ENCODE measurements around the gene LRRN4.

Gene LRRN4

DNA sequence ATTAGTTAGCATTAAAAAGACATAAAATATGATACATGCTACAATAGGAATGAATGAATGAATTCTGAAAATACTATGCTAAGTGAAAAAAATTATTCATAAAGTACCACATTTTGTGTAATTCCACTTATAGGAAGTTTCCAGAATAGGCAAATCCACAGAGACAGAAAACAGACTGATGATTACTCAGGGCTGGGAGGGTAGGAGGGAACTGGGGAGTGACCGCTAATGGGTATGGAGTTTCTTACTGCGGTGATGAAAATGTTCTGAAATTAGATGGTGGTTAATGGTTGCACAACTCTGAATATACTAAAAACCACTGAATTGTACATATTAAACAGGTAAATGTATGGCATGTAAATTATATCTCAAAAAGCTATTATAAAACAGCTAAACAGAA is 46.4 kb upstream of the LRRN4 start:
- Histone ChIP-seq H3K4me2 (ENCODE audit: low read depth, low read length, poor library complexity, severe bottlenecking) (no peak overlapping the region), H3K9me2 (replicated peaks; ENCODE audit: low read depth, low read length) (no peaks in the 10 kb centered on the region), H3K9ac (ENCODE audit: low read depth, low read length, poor library complexity, severe bottlenecking) (no peak overlapping the region), H3K4me3 (ENCODE audit: low read length, poor library complexity, severe bottlenecking) (no peak overlapping the region), H3K27me3 (ENCODE audit: insufficient read depth, low read length, poor library complexity, severe bottlenecking) (no peaks in the 10 kb centered on the region), H3K4me1 (ENCODE audit: insufficient read depth, low read length, poor library complexity, severe bottlenecking) (no peaks in the 10 kb centered on the region), H3K36me3 (ENCODE audit: insufficient read depth, low read length) (no peaks in the 10 kb centered on the region), H2AFZ (ENCODE audit: low read length) (no peak overlapping the region), H3K9me3 (ENCODE audit: insufficient read depth, low read depth, low read length) (no peaks in the 10 kb centered on the region), H4K20me1 (ENCODE audit: insufficient read depth, low read length, poor library complexity, severe bottlenecking) (no peaks in the 10 kb centered on the region), H3K79me2 (ENCODE audit: insufficient read depth, low read length) (no peaks in the 10 kb centered on the region), H3F3A (ENCODE audit: low read depth) (no peaks in the 10 kb centered on the region)
- no peak for TF ChIP-seq EZH2phosphoT487 (IDR thresholded peaks at IDR 0.05; ENCODE audit: borderline replicate concordance)
- TF ChIP-seq, protein P1, sequence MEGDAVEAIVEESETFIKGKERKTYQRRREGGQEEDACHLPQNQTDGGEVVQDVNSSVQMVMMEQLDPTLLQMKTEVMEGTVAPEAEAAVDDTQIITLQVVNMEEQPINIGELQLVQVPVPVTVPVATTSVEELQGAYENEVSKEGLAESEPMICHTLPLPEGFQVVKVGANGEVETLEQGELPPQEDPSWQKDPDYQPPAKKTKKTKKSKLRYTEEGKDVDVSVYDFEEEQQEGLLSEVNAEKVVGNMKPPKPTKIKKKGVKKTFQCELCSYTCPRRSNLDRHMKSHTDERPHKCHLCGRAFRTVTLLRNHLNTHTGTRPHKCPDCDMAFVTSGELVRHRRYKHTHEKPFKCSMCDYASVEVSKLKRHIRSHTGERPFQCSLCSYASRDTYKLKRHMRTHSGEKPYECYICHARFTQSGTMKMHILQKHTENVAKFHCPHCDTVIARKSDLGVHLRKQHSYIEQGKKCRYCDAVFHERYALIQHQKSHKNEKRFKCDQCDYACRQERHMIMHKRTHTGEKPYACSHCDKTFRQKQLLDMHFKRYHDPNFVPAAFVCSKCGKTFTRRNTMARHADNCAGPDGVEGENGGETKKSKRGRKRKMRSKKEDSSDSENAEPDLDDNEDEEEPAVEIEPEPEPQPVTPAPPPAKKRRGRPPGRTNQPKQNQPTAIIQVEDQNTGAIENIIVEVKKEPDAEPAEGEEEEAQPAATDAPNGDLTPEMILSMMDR (conservative IDR thresholded peaks at IDR 0.05; ENCODE audit: low read length), result no peak

- Histone ChIP-seq H4K20me1 (ENCODE audit: insufficient read depth, low read length, poor library complexity, severe bottlenecking) (no peaks in the 10 kb centered on the region), H3K9me2 (replicated peaks; ENCODE audit: low read depth, low read length) (no peaks in the 10 kb centered on the region), H3K4me3 (ENCODE audit: low read length, poor library complexity, severe bottlenecking) (no peak overlapping the region), H3K36me3 (ENCODE audit: insufficient read depth, low read length) (no peaks in the 10 kb centered on the region), H3K9ac (ENCODE audit: low read depth, low read length, poor library complexity, severe bottlenecking) (no peak overlapping the region), H3F3A (ENCODE audit: low read depth) (no peaks in the 10 kb centered on the region), H3K79me2 (ENCODE audit: insufficient read depth, low read length) (no peaks in the 10 kb centered on the region), H3K9me3 (ENCODE audit: insufficient read depth, low read depth, low read length) (no peaks in the 10 kb centered on the region), H2AFZ (ENCODE audit: low read length) (no peak overlapping the region), H3K4me2 (ENCODE audit: low read depth, low read length, poor library complexity, severe bottlenecking) (no peak overlapping the region), H3K4me1 (ENCODE audit: insufficient read depth, low read length, poor library complexity, severe bottlenecking) (no peaks in the 10 kb centered on the region), H3K27me3 (ENCODE audit: insufficient read depth, low read length, poor library complexity, severe bottlenecking) (no peaks in the 10 kb centered on the region)
- no peak for TF ChIP-seq EZH2phosphoT487 (IDR thresholded peaks at IDR 0.05; ENCODE audit: borderline replicate concordance)
- TF ChIP-seq, protein P1 (conservative IDR thresholded peaks at IDR 0.05; ENCODE audit: low read length), result no peak
Measured at GRCh38 chr20:6099819-6100218, 46.0 kb upstream of the LRRN4 start.

DNA sequence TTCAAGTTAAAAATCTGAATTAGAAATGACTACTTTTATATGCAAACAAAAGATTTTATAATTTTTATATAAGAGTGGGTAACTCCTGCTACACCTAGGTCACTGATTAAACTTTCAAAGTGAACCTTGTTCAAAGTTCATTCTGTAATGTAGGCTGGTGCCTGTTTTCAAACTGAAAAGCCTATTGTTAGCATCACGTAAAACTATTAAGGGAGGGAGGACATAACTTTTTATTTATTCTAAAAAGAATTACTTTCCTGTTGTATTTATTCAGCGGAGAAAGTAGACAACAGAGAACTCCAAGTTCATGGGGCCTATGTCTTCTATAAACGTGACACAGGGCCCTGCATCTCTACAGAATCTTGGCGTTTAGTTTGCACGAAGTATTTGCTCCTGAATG is 41.5 kb upstream of the LRRN4 start:
- Histone ChIP-seq H3K79me2 (ENCODE audit: insufficient read depth, low read length) (no peaks in the 10 kb centered on the region), H3K36me3 (ENCODE audit: insufficient read depth, low read length) (no peaks in the 10 kb centered on the region), H3F3A (ENCODE audit: low read depth) (no peaks in the 10 kb centered on the region), H3K9ac (ENCODE audit: low read depth, low read length, poor library complexity, severe bottlenecking) (no peak overlapping the region), H4K20me1 (ENCODE audit: insufficient read depth, low read length, poor library complexity, severe bottlenecking) (no peaks in the 10 kb centered on the region), H3K4me2 (ENCODE audit: low read depth, low read length, poor library complexity, severe bottlenecking) (no peak overlapping the region), H3K4me1 (ENCODE audit: insufficient read depth, low read length, poor library complexity, severe bottlenecking) (no peaks in the 10 kb centered on the region), H3K27me3 (ENCODE audit: insufficient read depth, low read length, poor library complexity, severe bottlenecking) (no peaks in the 10 kb centered on the region), H3K9me3 (ENCODE audit: insufficient read depth, low read depth, low read length) (no peaks in the 10 kb centered on the region), H3K4me3 (ENCODE audit: low read length, poor library complexity, severe bottlenecking) (no peak overlapping the region), H3K9me2 (replicated peaks; ENCODE audit: low read depth, low read length) (no peaks in the 10 kb centered on the region), H2AFZ (ENCODE audit: low read length) (no peak overlapping the region)
- TF ChIP-seq, protein P1 (conservative IDR thresholded peaks at IDR 0.05; ENCODE audit: low read length), result no peak
- TF ChIP-seq EZH2phosphoT487 (IDR thresholded peaks at IDR 0.05; ENCODE audit: borderline replicate concordance), result no peak
